ENCODE results near the gene GSTT2.
A peak's percentile ranks its signal among the peaks of the same experiment; 100 is the strongest.

The GSTT2 gene

DNA sequence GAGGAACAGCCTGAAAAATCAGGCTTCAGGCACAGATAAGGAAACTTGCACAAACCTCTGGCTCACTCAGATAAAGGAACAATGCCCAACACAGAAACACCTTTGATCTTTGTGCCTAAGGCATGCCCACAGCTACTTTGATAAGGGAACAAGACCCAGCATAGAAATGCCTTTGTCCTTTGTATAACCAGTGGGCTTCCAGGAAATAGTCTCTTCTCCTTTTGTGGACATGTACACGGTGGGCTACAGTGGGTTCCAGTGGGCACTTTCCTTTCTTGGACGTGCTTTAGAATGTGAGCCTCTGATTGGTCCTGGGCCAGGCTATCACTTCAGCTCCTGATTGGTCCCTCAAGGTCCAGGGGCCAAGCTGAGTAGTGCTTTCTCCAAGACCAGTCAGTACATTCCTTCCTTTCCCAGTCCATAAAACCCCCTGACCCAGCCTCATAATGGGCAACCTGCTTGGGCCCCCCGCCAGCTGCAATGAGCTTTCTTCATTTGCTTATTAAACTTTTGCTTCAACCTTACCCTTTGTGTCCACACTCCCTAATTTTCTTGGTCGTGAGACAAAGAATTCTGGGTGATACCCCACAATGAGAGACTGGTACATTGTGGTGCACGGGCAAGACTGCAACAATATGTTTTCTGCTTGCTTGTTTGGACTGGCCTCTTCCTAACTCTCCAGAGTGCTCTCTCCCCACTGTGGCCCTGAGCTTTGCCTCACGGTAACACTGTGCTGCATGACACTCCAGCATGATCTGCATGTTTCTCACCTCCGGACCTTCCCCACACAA lies 29.5 kb downstream of the GSTT2 start:
- no peak for DNase-seq

DNA sequence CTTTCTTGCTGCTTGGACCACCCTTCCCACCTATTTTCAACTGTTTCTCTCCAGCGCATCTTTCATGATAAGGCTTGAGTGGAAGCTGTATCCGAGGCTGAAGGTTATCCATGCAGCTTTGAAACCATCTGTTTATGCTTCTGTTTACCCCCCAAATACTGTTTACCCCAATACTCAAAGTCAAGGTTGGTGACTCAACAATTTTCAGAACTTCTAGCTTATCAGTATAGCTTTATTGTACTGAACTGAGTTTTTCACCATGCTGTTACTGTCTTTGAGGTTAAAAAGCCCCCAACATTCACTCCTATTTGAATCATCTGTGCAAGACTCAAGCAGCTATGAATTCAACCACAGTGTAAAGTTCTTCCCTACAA lies 30.1 kb downstream of the GSTT2 start:
- DNase-seq: no peak

DNA sequence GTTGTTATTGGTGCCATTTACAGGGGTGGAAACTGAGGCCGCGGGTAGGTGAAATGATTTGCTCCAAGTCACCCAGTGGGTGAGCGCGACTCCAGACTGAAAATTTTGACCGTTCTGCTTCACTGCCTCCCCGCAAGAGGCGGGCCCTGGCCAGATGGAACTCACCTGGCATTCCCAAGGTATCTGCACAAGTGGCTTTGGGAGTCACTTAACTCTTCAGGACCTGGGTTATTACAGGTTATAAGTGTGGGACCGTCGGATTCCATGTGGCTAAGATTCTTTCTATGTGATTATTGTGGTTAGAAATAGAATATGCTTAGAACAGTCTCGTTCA lies 31.8 kb downstream of the GSTT2 start:
- no peak for DNase-seq

DNA sequence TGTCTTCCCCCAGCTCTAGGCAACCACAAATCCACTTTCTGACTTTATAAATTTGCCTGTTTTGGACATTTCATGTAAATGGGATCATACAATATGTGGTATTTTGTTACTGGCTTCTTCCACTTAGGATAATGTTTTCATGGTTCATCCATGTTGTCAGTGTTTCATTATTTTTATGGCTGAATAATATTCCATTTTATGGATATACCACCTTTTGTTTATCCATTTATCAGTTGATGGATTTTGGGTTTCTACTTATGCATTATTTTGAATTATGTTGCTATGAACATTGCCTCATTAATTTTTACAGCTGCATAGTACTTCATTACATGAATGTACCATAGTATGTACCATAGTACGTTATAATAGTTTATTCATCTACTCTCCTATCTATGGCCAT lies 36.2 kb downstream of the GSTT2 start:
- DNase-seq: no peak

DNA sequence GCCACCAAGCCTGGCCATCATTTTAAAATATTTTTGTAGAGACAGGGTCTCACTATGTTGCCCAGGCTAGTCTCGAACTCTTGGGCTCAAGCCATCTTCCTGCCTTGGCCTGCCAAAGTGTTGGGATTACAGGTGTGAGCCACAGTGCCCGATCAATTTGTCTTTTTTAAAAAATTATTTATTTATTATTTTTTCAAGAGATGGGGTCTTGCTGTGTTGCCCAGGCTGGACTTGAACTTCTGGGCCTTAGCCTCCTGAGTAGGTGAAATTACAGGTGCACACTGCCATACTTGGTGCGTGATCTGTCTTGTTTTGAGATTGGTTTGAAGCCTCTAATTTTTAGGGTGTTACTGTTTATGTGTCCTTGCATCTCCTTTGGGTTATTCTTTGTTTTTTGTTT lies 41.4 kb downstream of the GSTT2 start:
- no peak for DNase-seq

DNA sequence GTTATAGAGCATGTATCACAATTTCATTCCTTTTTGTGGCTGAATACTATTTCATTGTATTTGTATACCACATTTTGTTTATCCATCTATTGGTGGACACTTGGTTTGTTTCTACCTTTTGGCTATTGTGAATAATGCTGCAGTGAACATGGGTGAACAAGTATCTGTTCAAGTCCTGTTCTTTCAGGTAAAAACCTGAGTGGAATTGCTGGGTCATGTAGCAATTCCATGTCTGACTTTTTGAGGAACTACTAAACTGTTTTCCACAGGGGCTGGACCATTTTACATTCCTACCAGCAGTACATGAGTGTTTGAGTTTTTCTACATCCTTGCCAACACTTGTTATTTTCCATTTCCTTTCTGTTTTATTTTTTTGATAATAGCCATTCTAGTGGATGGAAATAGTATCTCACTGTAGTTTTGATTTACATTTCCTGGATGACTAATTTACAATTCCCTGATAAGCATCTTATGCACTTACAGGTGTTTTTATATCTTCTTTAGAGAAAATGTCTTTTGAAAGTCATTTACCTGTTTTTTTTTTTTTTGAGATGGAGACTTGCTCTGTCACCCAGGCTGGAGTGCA lies 43.4 kb downstream of the GSTT2 start:
- DNase-seq: no peak

DNA sequence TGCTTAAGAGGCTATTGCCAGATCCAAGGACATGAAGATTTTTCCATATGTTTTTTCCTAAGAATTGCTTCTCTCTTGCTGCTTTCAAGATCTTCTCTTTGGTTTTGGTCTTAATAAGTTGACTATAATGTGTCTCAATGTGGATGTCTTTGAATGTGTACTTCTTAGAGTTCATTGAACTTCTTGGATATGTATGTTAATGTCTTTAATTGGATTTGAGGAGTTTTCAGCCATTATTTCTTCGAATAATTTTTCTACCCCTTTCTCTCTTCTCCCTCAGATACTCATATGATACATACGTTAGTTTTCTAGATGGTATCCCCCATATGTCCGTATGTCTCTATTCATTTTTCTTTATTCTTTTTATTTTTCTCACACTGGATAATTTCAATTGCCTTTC lies 44.4 kb downstream of the GSTT2 start:
- no peak for DNase-seq

DNA sequence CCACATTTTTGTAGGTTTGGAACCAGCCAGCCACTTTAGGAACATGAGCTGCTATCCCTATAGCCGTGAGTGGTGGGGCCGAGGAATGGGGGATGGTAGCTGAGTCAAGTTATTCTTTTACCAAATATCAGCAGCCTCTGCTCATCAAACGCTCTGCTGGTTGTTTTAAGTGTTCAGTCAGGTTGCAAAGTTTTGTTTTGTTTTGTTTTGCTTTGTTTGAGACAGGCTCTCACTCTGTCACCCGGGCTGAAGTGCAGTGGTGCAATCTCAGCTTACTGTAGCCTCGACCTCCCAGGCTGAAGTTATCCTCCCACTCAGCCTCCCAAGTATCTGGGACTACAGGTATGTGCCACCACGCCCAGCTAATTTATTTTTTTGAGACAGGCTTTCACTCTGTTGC lies 45.5 kb downstream of the GSTT2 start:
- no peak for DNase-seq

DNA sequence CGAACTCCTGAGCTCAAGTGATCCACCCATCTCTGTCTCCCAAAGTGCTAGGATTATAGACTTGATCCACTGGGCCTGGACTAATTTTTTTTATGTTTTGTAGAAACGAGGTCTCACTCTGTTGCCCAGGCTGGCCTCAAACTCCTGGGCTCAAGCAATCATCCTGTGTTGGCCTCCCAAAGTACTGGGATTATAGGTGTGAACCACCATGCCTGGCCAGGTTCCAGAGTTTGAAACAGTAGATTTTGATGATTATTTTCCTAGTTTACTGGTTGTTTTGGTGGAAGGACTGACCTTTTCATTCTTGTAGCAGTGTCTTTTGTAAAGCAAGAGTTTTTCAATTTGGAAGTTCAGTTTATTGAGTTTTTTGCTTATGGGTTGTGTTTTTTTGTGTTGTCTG lies 46.1 kb downstream of the GSTT2 start:
- DNase-seq: no peak

DNA sequence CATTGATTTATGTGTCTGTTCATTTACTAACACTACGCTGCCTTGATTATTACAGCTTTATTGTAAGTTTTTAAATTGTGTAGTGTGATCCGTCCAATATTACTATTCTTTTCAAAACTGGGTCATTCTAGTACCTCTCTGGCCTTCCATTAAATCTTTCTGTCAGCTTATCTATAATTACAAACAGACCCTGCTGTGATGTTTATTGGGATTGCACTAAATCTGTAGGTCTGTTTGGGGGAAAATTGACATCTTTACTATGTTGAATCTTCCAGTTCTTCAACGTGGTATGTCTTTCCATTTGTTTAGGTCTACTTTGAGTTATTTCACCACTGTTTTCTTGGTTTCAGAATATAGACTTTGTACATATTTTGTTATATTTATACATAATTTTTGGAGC lies 46.8 kb downstream of the GSTT2 start:
- DNase-seq: no peak

DNA sequence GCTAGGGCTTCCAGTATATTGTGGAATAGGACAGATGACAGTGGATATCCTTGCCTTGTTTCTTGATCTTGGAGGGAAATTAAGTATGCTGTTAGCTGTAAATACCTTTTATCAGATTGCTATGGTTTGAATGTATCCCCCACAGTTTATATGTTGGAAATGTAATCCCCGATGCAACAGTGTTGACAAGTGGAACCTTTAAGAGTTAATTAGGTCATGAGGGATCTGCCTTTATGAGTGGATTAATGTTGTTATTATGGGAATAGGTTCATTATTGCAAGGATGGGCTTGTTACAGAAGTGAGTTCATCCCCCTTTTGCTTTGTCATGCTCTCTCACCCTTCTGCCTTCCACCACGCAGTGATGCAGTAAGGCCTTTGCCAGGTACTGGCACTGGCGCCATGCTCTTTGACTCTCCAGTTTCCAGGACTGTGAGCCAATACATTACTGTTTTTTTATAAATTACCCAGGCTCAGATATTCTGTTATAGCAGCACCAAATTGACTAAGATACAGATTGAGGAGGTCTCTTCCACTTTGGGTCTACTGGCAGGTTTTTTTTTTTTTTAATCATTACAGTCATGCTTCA lies 47.5 kb downstream of the GSTT2 start:
- no peak for DNase-seq

DNA sequence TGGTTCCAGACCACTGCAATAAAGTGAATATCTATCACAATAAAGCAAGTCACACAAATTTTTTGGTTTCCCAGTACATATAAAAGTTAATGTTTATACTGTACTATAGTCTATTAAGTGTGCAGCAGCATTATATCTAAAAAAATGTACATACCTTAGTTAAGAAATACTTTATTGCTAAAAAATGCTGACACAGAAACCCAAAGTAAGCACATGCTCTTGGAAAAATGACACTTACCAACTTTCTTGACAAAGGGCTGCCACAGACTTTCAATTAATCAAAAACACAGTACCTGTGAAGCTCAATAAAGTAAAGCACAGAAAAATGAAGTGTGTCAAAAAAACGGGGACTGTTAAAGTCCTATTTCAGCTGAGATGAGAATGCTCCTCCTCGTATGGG lies 48.1 kb downstream of the GSTT2 start:
- DNase-seq: no peak

DNA sequence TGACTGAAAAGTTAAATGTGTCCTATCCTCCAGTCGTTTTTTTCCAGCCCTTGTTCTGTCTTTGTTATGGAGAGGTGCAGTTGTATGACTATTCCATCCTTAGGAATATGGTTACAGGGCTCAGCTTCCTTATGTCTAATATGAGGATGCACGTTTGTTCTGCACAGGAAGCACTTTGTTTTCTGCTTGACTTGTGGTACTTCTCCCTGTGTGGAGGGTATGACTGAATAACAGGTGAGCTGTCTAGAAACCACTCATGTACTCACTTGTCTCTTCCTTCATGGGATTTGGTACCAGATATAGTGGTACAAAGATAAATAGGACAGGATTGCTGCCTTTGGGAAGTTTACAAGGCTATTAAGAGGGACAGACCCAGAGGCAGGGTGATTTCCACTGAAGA lies 48.6 kb downstream of the GSTT2 start:
- no peak for DNase-seq

DNA sequence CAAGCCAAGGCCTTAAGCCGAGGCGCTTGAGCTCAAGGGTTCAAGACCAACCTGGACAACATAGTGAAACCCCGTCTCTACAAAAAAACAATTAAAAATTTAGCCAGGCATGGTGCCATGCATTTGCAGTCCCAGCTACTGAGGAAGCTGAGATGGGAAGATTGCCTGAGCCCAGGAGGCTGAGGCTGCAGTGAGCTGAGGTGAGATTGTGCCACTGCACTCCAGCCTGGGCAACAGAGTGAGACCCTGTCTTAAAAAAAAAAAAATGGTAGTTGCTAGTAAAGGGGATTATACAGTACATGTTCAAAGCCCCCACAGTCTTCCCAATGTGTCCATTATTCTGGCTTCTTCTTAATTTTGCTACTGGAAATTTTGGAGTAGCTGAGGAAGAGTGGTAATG lies 49.4 kb downstream of the GSTT2 start:
- DNase-seq: no peak

DNA sequence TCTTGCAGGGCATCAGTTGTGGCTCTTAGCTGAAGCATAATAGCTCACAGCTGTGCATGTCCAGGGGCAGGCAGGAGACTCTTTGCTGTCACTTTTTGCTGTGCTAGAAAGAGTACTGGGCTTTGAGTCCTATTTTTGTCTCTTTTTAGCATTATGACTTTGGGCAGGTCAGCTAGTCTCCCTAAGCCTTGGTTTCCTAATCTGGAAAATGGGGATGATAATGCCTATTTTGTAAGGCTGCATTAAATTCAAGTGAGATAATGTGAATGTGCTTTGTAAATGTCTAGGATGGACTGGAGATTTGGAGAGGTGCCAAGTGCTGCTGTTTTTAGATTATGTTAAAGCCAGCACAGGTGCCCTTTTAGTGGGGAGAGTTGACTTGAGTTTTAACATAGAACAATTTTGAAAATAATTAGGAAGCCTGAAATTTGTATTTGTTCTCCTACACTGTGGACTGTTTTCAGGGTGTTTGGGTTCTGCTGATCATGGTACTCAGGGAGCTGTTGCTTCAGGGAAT lies 50.3 kb downstream of the GSTT2 start:
- DNase-seq: peak; percentile 25

Measured in COR-L47 (cell line).